Measurements from ENCODE around the gene H2AZ2. TPM values are rescaled to one million over a fixed set of nuclear protein-coding genes. Genes with fewer than 3 reads are reported as not detected.

H2AZ2 gene
- total RNA-seq, 1 donor from 2014 or later: 105 TPM

GRCh38 chr7:44891372-44891771, 43.5 kb upstream of the H2AZ2 start:
- H3K4me1 ChIP-seq (ENCODE audit: insufficient read depth, low read length): no peaks in the 10 kb centered on the region
- peak overlapping the region; percentile 1 for H3K27ac Mint-ChIP-seq (ENCODE audit: unreplicated experiment)

GRCh38 chr7:44889086-44889781, 41.3 kb upstream of the H2AZ2 start:
- no peaks in the 10 kb centered on the region for H3K4me1 ChIP-seq (ENCODE audit: insufficient read depth, low read length)
- H4K20me1 ChIP-seq (ENCODE audit: insufficient read depth, low read length): peaks cover 3% of the 10 kb centered on the region
- no peak overlapping the region for H2AFZ ChIP-seq (ENCODE audit: low read depth, low read length)
- H3K4me2 ChIP-seq (ENCODE audit: low read length): no peak overlapping the region
- peaks cover 5% of the 10 kb centered on the region for H3K4me1 Mint-ChIP-seq (ENCODE audit: low read depth, unreplicated experiment)
- peaks cover 3% of the 10 kb centered on the region for H3K9me3 Mint-ChIP-seq (ENCODE audit: unreplicated experiment)
- H3K4me3 Mint-ChIP-seq (ENCODE audit: unreplicated experiment): no peak overlapping the region
- H3K27ac Mint-ChIP-seq (ENCODE audit: unreplicated experiment): no peak overlapping the region
- peaks cover 29% of the 10 kb centered on the region for H3K79me2 ChIP-seq (ENCODE audit: insufficient read depth, low read length)
- no peak overlapping the region for H3K4me3 ChIP-seq (ENCODE audit: insufficient read depth, low read depth, low read length)
- no peak for FAIRE-seq
- H3K36me3 ChIP-seq (ENCODE audit: insufficient read depth, low read length): no peaks in the 10 kb centered on the region
- no peak for TF ChIP-seq EZH2 (IDR thresholded peaks at IDR 0.05; ENCODE audit: insufficient read depth, low read length)
- TF ChIP-seq CTCF (IDR thresholded peaks at IDR 0.05; ENCODE audit: insufficient read depth, low read depth, low read length): no peak
- H3K9me3 ChIP-seq (ENCODE audit: insufficient read depth, low read depth, low read length): no peaks in the 10 kb centered on the region
- no peak overlapping the region for H3K9ac ChIP-seq (ENCODE audit: low read length)
- no peaks in the 10 kb centered on the region for H3K27me3 ChIP-seq (ENCODE audit: insufficient read depth, low read length)
- peaks cover 11% of the 10 kb centered on the region for H3K36me3 Mint-ChIP-seq (ENCODE audit: low read depth, unreplicated experiment)
- H3K27ac ChIP-seq (ENCODE audit: low read depth, low read length): no peak overlapping the region
- no peak for DNase-seq (ENCODE audit: low read depth)
- peaks cover 2% of the 10 kb centered on the region for H3K27me3 Mint-ChIP-seq (ENCODE audit: low read depth, unreplicated experiment)

More at GRCh38 chr7:44891372-44891771, 43.5 kb upstream of the H2AZ2 start:
- TF ChIP-seq CTCF (IDR thresholded peaks at IDR 0.05; ENCODE audit: insufficient read depth, low read depth, low read length) (no peak), EZH2 (IDR thresholded peaks at IDR 0.05; ENCODE audit: insufficient read depth, low read length) (no peak)
- no peaks in the 10 kb centered on the region for H4K20me1 ChIP-seq (ENCODE audit: insufficient read depth, low read length)
- H3K9me3 ChIP-seq (ENCODE audit: insufficient read depth, low read depth, low read length): no peaks in the 10 kb centered on the region
- H3K27me3 ChIP-seq (ENCODE audit: insufficient read depth, low read length): no peaks in the 10 kb centered on the region
- Mint-ChIP-seq H3K36me3 (ENCODE audit: low read depth, unreplicated experiment) (peaks cover 8% of the 10 kb centered on the region), H3K9me3 (ENCODE audit: unreplicated experiment) (no peaks in the 10 kb centered on the region), H3K4me1 (ENCODE audit: low read depth, unreplicated experiment) (peaks cover 2% of the 10 kb centered on the region), H3K4me3 (ENCODE audit: unreplicated experiment) (no peak overlapping the region), H3K27me3 (ENCODE audit: low read depth, unreplicated experiment) (peaks cover 2% of the 10 kb centered on the region)
- no peak overlapping the region for H2AFZ ChIP-seq (ENCODE audit: low read depth, low read length)
- no peak overlapping the region for H3K9ac ChIP-seq (ENCODE audit: low read length)
- no peak overlapping the region for H3K4me2 ChIP-seq (ENCODE audit: low read length)
- no peak overlapping the region for H3K27ac ChIP-seq (ENCODE audit: low read depth, low read length)
- peaks cover 19% of the 10 kb centered on the region for H3K79me2 ChIP-seq (ENCODE audit: insufficient read depth, low read length)
- H3K4me3 ChIP-seq (ENCODE audit: insufficient read depth, low read depth, low read length): no peak overlapping the region
- DNase-seq (ENCODE audit: low read depth) (no peak), FAIRE-seq (no peak)
- H3K36me3 ChIP-seq (ENCODE audit: insufficient read depth, low read length): no peaks in the 10 kb centered on the region

GRCh38 chr7:44887293-44887692, 39.4 kb upstream of the H2AZ2 start:
- Histone ChIP-seq H3K27ac (ENCODE audit: low read depth, low read length) (no peak overlapping the region), H4K20me1 (ENCODE audit: insufficient read depth, low read length) (peaks cover 20% of the 10 kb centered on the region), H2AFZ (ENCODE audit: low read depth, low read length) (no peak overlapping the region), H3K9ac (ENCODE audit: low read length) (no peak overlapping the region), H3K4me2 (ENCODE audit: low read length) (no peak overlapping the region), H3K4me1 (ENCODE audit: insufficient read depth, low read length) (peaks cover 10% of the 10 kb centered on the region), H3K9me3 (ENCODE audit: insufficient read depth, low read depth, low read length) (no peaks in the 10 kb centered on the region), H3K79me2 (ENCODE audit: insufficient read depth, low read length) (peaks cover 49% of the 10 kb centered on the region), H3K27me3 (ENCODE audit: insufficient read depth, low read length) (no peaks in the 10 kb centered on the region), H3K4me3 (ENCODE audit: insufficient read depth, low read depth, low read length) (no peak overlapping the region), H3K36me3 (ENCODE audit: insufficient read depth, low read length) (no peaks in the 10 kb centered on the region)
- no peak for TF ChIP-seq EZH2 (IDR thresholded peaks at IDR 0.05; ENCODE audit: insufficient read depth, low read length)
- no peak for TF ChIP-seq CTCF (IDR thresholded peaks at IDR 0.05; ENCODE audit: insufficient read depth, low read depth, low read length)
- H3K9me3 Mint-ChIP-seq (ENCODE audit: unreplicated experiment): peaks cover 3% of the 10 kb centered on the region
- no peaks in the 10 kb centered on the region for H3K27me3 Mint-ChIP-seq (ENCODE audit: low read depth, unreplicated experiment)
- no peak overlapping the region for H3K27ac Mint-ChIP-seq (ENCODE audit: unreplicated experiment)
- DNase-seq (ENCODE audit: low read depth): no peak
- H3K4me1 Mint-ChIP-seq (ENCODE audit: low read depth, unreplicated experiment): peaks cover 7% of the 10 kb centered on the region
- FAIRE-seq: no peak
- H3K36me3 Mint-ChIP-seq (ENCODE audit: low read depth, unreplicated experiment): peaks cover 11% of the 10 kb centered on the region
- H3K4me3 Mint-ChIP-seq (ENCODE audit: unreplicated experiment): no peak overlapping the region
